ENCODE data around the gene ALG14.
A peak's percentile ranks its signal among the peaks of the same experiment; 100 is the strongest.

The ALG14 gene

GRCh38 chr1:94961582-94961981 is 111.2 kb downstream of the ALG14 start:
- no peaks in the 10 kb centered on the region for H3K9me3 ChIP-seq (ENCODE audit: control insufficient read depth, insufficient read depth, low read depth, low read length)
- H3K4me1 ChIP-seq (ENCODE audit: control insufficient read depth, insufficient read depth, low read length), result no peaks in the 10 kb centered on the region; the same call in 1 of the 2 replicates
- no peak for TF ChIP-seq KLF10 (tag by site-specific recombination; IDR thresholded peaks at IDR 0.05)
- TF ChIP-seq ZBTB17 (tag by site-specific recombination; IDR thresholded peaks at IDR 0.05), result no peak
- no peak for TF ChIP-seq ZNF202 (tag by site-specific recombination; IDR thresholded peaks at IDR 0.05; ENCODE audit: borderline replicate concordance)
- TF ChIP-seq BCL6B (tag by site-specific recombination; IDR thresholded peaks at IDR 0.05), result no peak
- H3K36me3 ChIP-seq (ENCODE audit: control insufficient read depth in 2 of 2, insufficient read depth in 1 of 2, low read length in 2 of 2), result no peaks in the 10 kb centered on the region; a peak in 1 of 3 replicates
- ChIA-PET POLR2A (no interaction called here), CTCF (interaction anchor here (0.8 to 1.6 kb wide), 3 partner anchors 18 to 107 kb away, joined by 3 to 4 read pairs (median 3); no protein-coding TSS in a partner anchor)
- H3K27ac ChIP-seq (ENCODE audit: extremely low read depth, low read depth, low read length), result no peak overlapping the region
- no peak overlapping the region for H3K4me3 ChIP-seq (ENCODE audit: low read depth, low read length)

- Histone ChIP-seq H3K4me3 (ENCODE audit: low read depth, low read length) (no peak overlapping the region), H3K36me3 (ENCODE audit: control insufficient read depth in 2 of 2, insufficient read depth in 1 of 2, low read length in 2 of 2) (no peaks in the 10 kb centered on the region; a peak in 1 of 3 replicates), H3K27ac (ENCODE audit: extremely low read depth, low read depth, low read length) (no peak overlapping the region), H3K9me3 (ENCODE audit: control insufficient read depth, insufficient read depth, low read depth, low read length) (no peaks in the 10 kb centered on the region), H3K4me1 (ENCODE audit: control insufficient read depth, insufficient read depth, low read length) (no peaks in the 10 kb centered on the region; the same call in 1 of the 2 replicates)
- TF ChIP-seq KLF1 (tag by site-specific recombination; IDR thresholded peaks at IDR 0.05) (no peak), ZNF10 (tag by site-specific recombination; IDR thresholded peaks at IDR 0.05) (peak; percentile 96), YY1 (tag by site-specific recombination; IDR thresholded peaks at IDR 0.05) (no peak), ZNF335 (tag by site-specific recombination; conservative IDR thresholded peaks at IDR 0.05) (no peak), ZBTB26 (tag by site-specific recombination; optimal IDR thresholded peaks at IDR 0.05) (no peak)
- POLR2A ChIA-PET, result no interaction called here
- CTCF ChIA-PET, result interaction anchor here (0.6 kb wide), 1 partner anchor 58 kb away, joined by 4 read pairs; no protein-coding TSS in a partner anchor
Measured at GRCh38 chr1:94958081-94958480, 114.7 kb downstream of the ALG14 start.

GRCh38 chr1:94955767-94956632 is 116.8 kb downstream of the ALG14 start:
- Histone ChIP-seq H3K27ac (ENCODE audit: extremely low read depth, low read depth, low read length) (no peak overlapping the region), H3K36me3 (ENCODE audit: control insufficient read depth in 2 of 2, insufficient read depth in 1 of 2, low read length in 2 of 2) (no peaks in the 10 kb centered on the region; a peak in 1 of 3 replicates), H3K4me3 (ENCODE audit: low read depth, low read length) (no peak overlapping the region), H3K9me3 (ENCODE audit: control insufficient read depth, insufficient read depth, low read depth, low read length) (no peaks in the 10 kb centered on the region), H3K4me1 (ENCODE audit: control insufficient read depth, insufficient read depth, low read length) (no peaks in the 10 kb centered on the region)
- TF ChIP-seq BCL11A (tag by site-specific recombination; IDR thresholded peaks at IDR 0.05; ENCODE audit: low read depth), result no peak
- TF ChIP-seq ZFP3 (tag by site-specific recombination; IDR thresholded peaks at IDR 0.05; ENCODE audit: low read depth), result no peak
- no peak for TF ChIP-seq ZNF26 (tag by site-specific recombination; IDR thresholded peaks at IDR 0.05)
- no peak for TF ChIP-seq OSR2 (tag by site-specific recombination; IDR thresholded peaks at IDR 0.05)
- TF ChIP-seq TCF7L2 (IDR thresholded peaks at IDR 0.05; ENCODE audit: borderline replicate concordance, low read depth, low read length), result no peak
- no peak for TF ChIP-seq ZBTB17 (tag by site-specific recombination; IDR thresholded peaks at IDR 0.05)
- no peak for TF ChIP-seq KLF16 (tag by site-specific recombination; IDR thresholded peaks at IDR 0.05)
- TF ChIP-seq HOXC10 (CRISPR knock-in tag; IDR thresholded peaks at IDR 0.05), result no peak
- TF ChIP-seq CTCF (tag by site-specific recombination; IDR thresholded peaks at IDR 0.05), result no peak
- no peak for TF ChIP-seq BCL11B (tag by site-specific recombination; IDR thresholded peaks at IDR 0.05; ENCODE audit: low read depth)
- no peak for TF ChIP-seq ZNF664 (tag by site-specific recombination; IDR thresholded peaks at IDR 0.05)
- no peak for TF ChIP-seq GFI1B (tag by site-specific recombination; IDR thresholded peaks at IDR 0.05)
- no peak for TF ChIP-seq ZNF843 (tag by site-specific recombination; IDR thresholded peaks at IDR 0.05)
- no peak for TF ChIP-seq ZNF830 (tag by site-specific recombination; IDR thresholded peaks at IDR 0.05; ENCODE audit: low read depth)
- POLR2A ChIA-PET, result no interaction called here
- CTCF ChIA-PET, result interaction anchor here (0.6 to 0.7 kb wide), 2 partner anchors 79 to 493 kb away, joined by 3 to 5 read pairs; no protein-coding TSS in a partner anchor

Data from HEK293 (cell line).